HuH-7 (cell line): ENCODE results near the gene NOMO2.
"Not testable (repeated sequence)": the region's sequence is repeated elsewhere in the genome, so short reads cannot be mapped to it uniquely, and the experiment has no call there.

Experiments
- DNase-seq: peaks from one replicate; pipeline ENCODE4 v3.0.0; 2011; ENCODE audit warnings: low spot score

NOMO2 gene

DNA sequence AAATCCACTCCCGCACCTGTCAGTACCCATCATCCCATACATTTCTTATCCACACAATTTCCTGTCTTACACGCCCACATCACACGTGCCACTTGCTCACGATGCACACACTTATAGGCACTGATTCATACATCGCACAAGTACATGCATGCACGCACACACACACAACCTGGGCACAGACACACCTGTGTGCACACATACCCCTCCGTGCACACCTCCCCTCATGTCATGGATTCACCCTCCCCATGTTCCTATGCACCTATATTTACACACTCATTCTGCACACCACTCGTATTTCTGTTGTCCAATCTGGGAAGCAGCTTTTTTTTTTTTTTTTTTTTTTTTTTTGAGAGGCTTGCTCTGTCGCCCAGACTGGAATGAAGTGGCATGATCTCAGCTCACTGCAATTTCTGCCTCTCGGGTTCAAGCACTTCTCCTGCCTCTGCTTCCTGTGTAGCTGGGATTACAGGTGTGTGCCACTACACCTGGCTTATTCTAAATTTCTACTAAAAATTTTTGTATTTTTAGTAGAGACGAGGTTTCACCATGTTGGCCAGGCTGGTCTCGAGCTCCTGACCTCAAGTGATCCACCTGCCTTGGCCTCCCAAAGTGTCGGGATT, 13.5 kb upstream of the NOMO2 start:
- DNase-seq, result not testable (repeated sequence)

DNA sequence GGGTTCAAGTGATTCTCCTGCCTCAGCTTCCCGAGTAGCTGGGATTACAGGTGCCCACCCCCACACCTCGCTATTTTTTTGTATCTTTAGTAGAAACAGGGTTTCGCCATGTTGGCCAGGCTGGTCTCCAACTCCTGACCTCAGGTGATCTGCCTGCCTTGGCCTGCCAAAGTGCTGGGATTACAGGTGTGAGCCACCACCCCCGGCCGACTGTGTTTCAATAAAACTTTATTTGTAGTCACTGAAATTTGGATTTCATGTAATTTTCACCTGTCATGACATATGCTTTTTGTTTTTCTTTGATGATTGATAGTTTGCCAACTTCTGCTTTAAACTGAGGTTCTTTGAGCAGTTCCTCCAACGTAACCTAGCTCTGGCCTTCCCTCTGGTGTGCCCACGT, 12.0 kb upstream of the NOMO2 start:
- DNase-seq, result not testable (repeated sequence)

- DNase-seq, result not testable (repeated sequence)
These were observed 11.1 kb upstream of the NOMO2 start for GRCh38 chr16:18572973-18573372.

DNA sequence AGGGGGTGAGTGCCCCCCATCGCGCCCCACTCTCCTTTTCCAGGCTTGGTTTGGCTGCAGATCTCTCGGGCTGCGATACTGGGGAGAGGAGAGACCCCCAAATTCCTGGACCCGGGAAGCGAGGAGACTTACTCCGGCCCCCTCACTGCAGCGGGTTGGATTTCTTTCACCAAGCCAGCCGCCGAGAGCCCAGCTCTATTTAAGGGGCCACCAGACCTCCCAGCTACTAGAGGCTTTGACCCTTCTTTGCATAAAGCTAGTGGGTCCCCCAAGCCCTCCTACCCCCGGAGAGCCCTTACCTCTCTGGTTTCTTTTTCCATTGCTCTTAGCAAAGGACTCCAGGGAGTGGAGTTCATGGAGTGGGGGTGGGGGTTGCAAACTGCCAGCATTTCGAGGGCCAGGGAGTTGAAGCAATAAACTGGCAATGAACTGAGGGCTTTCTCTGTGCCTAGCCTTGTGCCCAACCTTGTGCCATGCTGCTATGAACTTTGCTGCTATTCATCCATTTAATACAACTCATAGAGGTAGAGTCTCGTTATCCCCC, 9.5 kb upstream of the NOMO2 start:
- not testable (repeated sequence) for DNase-seq

GRCh38 chr16:18570529-18571306, 8.8 kb upstream of the NOMO2 start:
- DNase-seq, result not testable (repeated sequence)

GRCh38 chr16:18560416-18561220, 1.3 kb downstream of the NOMO2 start:
- not testable (repeated sequence) for DNase-seq

DNA sequence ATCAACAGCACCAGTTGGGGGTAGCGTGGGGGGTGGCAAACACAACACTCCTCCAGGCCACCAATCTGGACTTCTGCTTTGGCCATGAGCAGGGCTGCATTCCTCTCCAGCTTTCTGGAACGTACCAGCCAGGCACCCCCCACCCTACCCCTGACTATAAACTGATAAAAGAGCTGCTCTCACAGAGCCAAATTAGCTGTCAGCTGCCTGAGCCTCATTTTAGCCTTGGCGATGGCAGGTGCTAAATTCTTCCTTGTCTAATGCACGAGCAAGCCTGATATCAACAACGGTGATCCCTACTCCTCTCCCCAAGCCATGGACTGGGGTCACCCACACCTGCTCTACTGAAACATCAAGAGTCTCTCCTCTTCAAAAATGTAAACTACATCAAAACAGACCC, 8.2 kb downstream of the NOMO2 start:
- DNase-seq, result not testable (repeated sequence)

DNA sequence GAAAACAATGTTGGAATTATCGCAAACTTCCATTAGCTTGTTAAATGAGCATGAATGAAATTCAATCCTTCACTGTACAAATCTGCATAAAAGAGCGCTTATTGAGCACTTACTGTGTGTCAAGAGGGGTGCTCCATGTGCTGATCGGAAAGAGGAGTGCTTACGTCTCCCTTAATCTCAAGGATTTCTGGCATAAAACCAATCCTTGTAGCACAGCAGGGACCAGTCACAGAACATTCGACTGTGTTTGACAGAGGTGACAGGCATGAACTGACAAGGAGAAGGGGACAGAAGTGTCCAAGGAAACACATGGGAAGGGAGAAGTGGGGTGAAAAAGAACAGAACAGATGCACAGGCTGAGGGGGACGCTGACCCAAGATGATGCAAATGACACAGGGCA, 14.5 kb downstream of the NOMO2 start:
- DNase-seq, result not testable (repeated sequence)

- not testable (repeated sequence) for DNase-seq
These were observed 15.0 kb downstream of the NOMO2 start for GRCh38 chr16:18546853-18547252.

DNA sequence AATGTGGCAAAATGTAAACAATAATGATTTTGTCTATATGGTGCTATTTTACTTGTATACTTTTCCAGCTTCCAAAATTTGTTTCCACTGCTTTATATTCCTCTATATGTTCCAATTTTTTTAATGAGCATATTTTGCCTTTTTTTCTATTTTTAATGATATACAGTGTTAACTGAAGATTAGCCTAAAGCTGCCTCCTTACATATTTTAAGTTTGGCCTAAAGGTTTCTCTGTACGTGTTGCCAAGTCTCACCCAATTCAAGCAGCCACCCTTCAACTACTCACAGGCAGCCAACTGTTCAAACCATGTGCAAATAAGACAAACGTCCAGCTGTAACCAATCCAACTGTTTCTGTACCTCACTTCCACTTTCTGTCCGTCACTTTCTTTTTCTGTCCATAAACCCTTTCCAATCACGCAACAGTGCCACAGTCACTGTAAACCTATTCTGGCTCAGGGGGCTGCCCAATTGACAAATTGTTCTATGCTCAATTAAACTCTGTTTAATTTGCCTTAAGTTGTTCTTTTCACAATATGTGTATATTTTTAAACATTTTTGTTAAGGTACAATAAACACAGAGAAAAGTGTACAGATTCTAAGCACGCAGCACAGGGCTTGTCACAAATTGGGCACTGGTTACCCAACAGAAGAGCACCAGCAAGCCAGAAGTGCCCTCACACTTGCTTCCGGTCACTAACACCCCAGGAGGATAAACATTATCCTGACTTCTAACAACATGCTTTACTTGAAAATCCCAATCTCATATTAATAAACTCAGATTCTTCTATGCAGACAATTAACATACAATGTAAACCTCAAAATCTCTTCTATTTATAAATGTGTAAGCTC, 17.4 kb downstream of the NOMO2 start:
- not testable (repeated sequence) for DNase-seq

GRCh38 chr16:18541912-18542311, 20.0 kb downstream of the NOMO2 start:
- not testable (repeated sequence) for DNase-seq

DNA sequence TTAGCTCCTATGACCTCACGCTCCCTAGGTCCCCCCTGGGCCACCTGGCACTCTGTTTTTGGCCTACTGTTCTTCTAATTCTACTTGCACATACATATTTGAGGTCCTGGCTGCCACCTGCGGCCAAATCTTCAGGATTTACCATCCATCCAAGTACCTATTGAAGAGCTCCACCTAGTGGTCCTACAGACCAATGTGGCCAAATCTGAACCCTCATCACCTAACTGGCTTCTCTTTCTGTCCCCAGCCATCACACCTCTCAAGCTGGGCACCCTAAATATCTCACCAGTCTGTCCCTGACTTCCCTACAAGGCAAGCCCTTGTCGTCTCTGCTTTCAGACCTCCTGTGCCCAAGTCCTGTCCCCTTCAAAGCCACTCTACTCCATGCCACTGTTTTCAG, 24.9 kb downstream of the NOMO2 start:
- not testable (repeated sequence) for DNase-seq

GRCh38 chr16:18535519-18536168, 26.3 kb downstream of the NOMO2 start:
- DNase-seq, result not testable (repeated sequence)

GRCh38 chr16:18534308-18534707, 27.6 kb downstream of the NOMO2 start:
- DNase-seq, result not testable (repeated sequence)

GRCh38 chr16:18531323-18531722, 30.6 kb downstream of the NOMO2 start:
- not testable (repeated sequence) for DNase-seq

GRCh38 chr16:18530329-18530728, 31.6 kb downstream of the NOMO2 start:
- not testable (repeated sequence) for DNase-seq

- DNase-seq, result not testable (repeated sequence)
These were observed 35.4 kb downstream of the NOMO2 start for GRCh38 chr16:18526547-18526946.

DNA sequence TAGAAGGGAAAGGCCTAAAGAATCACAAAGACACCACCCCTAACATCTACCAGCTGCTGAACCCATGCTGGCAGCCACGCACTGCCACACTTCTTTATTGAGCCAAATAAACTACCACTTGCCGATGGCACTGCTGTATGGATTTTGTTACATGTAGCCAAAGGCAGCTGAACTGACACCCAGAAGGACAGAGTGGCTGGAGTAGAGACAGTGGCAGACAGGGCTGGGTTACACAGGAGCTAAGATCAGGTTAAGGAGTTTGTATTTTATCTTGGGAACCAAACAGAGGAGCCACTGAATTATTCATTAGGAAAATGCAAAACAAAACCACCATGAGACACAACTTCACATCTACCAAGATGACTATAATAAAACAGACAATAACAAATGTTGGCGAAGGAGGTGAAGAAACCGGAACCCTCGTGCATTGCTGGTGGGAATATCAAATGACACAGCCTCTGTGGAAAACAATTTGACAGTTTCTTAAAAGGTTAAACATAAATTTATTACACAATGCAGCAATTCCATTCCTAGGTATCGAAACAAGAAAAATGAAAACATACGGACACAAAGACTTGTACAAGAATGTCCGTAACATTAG, 35.9 kb downstream of the NOMO2 start:
- not testable (repeated sequence) for DNase-seq

- not testable (repeated sequence) for DNase-seq
These were observed 39.3 kb downstream of the NOMO2 start for GRCh38 chr16:18522637-18523036.

DNA sequence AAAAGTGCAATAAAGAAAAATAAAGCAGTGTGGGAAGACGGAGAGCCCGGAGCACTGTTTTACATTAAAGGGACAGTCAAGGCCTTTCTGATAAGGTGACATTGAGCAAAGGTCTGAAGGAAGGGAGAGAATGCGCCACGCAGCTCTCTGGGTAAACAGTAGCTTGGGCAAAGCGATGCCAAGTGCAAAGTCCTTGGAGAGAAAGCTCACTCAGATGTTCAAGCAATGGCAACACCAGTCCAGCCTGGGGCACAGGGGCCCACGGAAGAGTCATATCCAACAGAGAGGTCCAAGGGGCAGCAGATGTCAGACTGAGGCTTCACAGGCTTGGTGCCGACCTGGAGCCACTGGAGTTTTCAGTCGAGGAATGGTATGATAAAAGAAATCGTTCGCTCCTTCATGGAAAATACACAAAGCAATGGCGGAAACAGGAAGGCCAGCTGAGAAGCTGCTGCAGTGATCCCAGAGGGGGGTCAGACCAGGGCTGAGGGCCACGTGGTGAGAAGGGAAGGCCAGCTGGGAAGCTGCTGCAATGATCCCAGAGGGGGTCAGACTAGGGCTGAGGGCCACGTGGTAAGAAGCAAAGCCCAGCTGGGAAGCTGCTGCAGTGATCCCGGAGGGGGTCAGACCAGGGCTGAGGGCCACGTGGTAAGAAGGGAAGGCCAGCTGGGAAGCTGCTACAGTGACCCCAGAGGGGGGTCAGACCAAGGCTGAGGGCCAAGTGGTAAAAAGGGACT, 40.3 kb downstream of the NOMO2 start:
- DNase-seq, result not testable (repeated sequence)
